Right lobe of liver (tissue), 6 donors: ENCODE data around the gene MYO3B. TPM values are rescaled to one million over a fixed set of nuclear protein-coding genes. Genes with fewer than 3 reads are reported as not detected.

ENCODE experiments used
- ATAC-seq, 4 donors: fragments of 200-7000 bp; cut with Tn5 transposase; one replicate each; pipeline ENCODE4 v1.9.1; 2020; ENCODE audit warnings: mild to moderate bottlenecking in 4 of 4, moderate library complexity in 4 of 4
- DNase-seq, 3 donors: peaks; one replicate each; pipeline ENCODE4 v3.0.0-alpha.2; 2020
- H3K27ac ChIP-seq, 3 donors: fragments of 200-600 bp; one replicate each; pipeline ENCODE4 v1.8.0; 2022
- H3K27me3 ChIP-seq, 2 donors: fragments of 200-600 bp; one replicate each; pipeline ENCODE4 v1.8.0; 2022
- H3K36me3 ChIP-seq, 4 donors: fragments of 200-600 bp; sonication (generic) in 1 of 4; one replicate each; pipeline versions ENCODE4 v1.5.1 to v1.8.0; 2017 to 2022; ENCODE audit warnings: control low read depth in 1 of 4
- H3K4me1 ChIP-seq, 4 donors: fragments of 200-600 bp; sonication (generic) in 1 of 4; one replicate each; pipeline versions ENCODE4 v1.5.1 to v1.8.0; 2017 to 2022; ENCODE audit warnings: control low read depth in 1 of 4
- H3K4me3 ChIP-seq, 3 donors: fragments of 200-600 bp; one replicate each; pipeline ENCODE4 v1.8.0; 2022
- H3K9me3 ChIP-seq, 4 donors: fragments of 200-600 bp; sonication (generic) in 1 of 4; one replicate each; pipeline versions ENCODE4 v1.5.1 to v1.8.0; 2017 to 2022; ENCODE audit warnings: control low read depth in 1 of 4
- POLR2A ChIP-seq: fragments of 450-650 bp; IDR thresholded peaks from one replicate; pipeline ENCODE4 v1.6.1; 2017; ENCODE audit warnings: antibody characterized with exemption, mild to moderate bottlenecking
- WGBS: methylation state at CpG from one replicate; pipeline ENCODE4 v1.1.6; 2018; ENCODE audit warnings: low coverage, low lambda C conversion rate; ENCODE audit not compliant: insufficient coverage; ENCODE audit errors: missing lambda C conversion rate; 5-methylcytosine and 5-hydroxymethylcytosine counted together
- intact Hi-C, 2 donors: fragments of 100-400 bp; cut with DNase I; formaldehyde crosslinking; loops; one replicate each; pipeline versions ENCODE4 v1.11.2 to v1.14.1; 2022
- total RNA-seq, 6 experiments: library from RNA; depleted of rRNA in 2 of 6; stranded (reverse); fragments of >200 nt in 2 of 6; fragmentation: NEBNext Ultra II Directional in 3 of 6; extraction: Animal tissue kit (Norgen Biotek cat#: 25700) in 3 of 6; gene quantifications; one replicate each; pipeline versions ENCODE4 v1.1.0 to v1.2.4, GENCODE V29; 2016 to 2023
- TF ChIP-seq, protein P1 (sequence below), 4 donors: fragments of 200-600 bp in 3 of 4; fragments of 450-650 bp in 1 of 4; IDR thresholded peaks; one replicate each; pipeline versions ENCODE4 v1.5.1 to v1.8.0; 2016 to 2022; ENCODE audit warnings: antibody characterized with exemption in 4 of 4, mild to moderate bottlenecking in 2 of 4
- donor health status: DM: no; HTN: yes; CAD: no.
- donor health status: DM: no; HTN: no; CAD: no.
- donor health status: DM: no; HTN: no; CAD: no.
- donor health status: DM: no; HTN: yes; CAD: no.
- donor health status: DM: no; HTN: yes; CAD: no.

Gene MYO3B
- total RNA-seq, 6 experiments from 2014 or later: 0.18 to 0.25 TPM; not detected in 4

DNA sequence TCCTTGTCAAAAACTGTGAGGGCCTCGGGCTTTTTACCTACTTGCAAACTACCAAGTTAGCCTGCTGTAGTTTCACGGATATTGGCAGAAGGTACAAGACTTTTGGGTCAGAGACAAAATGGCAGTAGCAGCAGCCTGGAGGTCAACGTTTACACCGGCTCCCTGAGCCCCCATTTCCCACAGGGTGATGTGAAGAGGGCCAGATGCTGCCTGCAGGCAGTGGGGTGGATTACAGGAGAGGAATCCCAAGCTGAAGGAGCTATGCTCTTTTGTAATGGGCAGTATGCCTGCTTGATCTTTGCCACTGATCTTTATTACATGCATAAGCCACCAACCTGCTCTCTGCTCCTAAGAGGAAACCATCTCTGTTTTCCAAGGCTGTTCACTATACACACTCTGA is 507.6 kb downstream of the MYO3B start:
- TF ChIP-seq POLR2A: no peak
- TF ChIP-seq, protein P1, sequence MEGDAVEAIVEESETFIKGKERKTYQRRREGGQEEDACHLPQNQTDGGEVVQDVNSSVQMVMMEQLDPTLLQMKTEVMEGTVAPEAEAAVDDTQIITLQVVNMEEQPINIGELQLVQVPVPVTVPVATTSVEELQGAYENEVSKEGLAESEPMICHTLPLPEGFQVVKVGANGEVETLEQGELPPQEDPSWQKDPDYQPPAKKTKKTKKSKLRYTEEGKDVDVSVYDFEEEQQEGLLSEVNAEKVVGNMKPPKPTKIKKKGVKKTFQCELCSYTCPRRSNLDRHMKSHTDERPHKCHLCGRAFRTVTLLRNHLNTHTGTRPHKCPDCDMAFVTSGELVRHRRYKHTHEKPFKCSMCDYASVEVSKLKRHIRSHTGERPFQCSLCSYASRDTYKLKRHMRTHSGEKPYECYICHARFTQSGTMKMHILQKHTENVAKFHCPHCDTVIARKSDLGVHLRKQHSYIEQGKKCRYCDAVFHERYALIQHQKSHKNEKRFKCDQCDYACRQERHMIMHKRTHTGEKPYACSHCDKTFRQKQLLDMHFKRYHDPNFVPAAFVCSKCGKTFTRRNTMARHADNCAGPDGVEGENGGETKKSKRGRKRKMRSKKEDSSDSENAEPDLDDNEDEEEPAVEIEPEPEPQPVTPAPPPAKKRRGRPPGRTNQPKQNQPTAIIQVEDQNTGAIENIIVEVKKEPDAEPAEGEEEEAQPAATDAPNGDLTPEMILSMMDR (IDR thresholded peaks at IDR 0.05): no peak
- WGBS: 40% methylated on average over 4 of the region's 4 CpGs
- H3K4me1 ChIP-seq: no peaks in the 10 kb centered on the region
- H3K4me3 ChIP-seq: no peak overlapping the region
- no peak overlapping the region for H3K27ac ChIP-seq
- DNase-seq: no peak
- no peaks in the 10 kb centered on the region for H3K9me3 ChIP-seq
- ATAC-seq: no peak
- intact Hi-C loops: no loop called here
- no peaks in the 10 kb centered on the region for H3K36me3 ChIP-seq
- H3K27me3 ChIP-seq: no peaks in the 10 kb centered on the region

DNA sequence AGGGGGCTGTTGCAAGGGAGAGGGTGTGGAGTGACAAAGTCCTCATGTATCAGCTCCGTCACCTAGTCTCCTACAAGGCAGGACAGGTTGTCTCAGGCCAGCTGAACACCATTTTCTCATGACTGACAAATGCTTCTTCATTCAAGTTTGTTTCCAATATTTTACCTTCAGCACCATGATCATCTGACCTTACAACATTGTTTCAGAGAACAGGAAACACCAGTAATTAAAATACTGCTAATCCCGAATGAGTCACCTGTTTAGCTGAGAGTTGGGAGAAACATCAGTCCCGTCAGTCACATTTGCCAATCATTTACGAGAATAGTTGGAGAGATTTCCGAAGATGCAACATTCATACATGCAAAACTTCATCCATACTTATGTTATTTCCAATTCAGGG is 511.5 kb downstream of the MYO3B start:
- DNase-seq (no peak), ATAC-seq (no peak)
- TF ChIP-seq POLR2A: no peak
- TF ChIP-seq, protein P1 (IDR thresholded peaks at IDR 0.05): no peak
- H3K9me3 ChIP-seq: no peaks in the 10 kb centered on the region
- no peaks in the 10 kb centered on the region for H3K27me3 ChIP-seq
- no peaks in the 10 kb centered on the region for H3K36me3 ChIP-seq
- intact Hi-C loops: no loop called here
- 72% methylated on average over 4 of the region's 5 CpGs for WGBS
- no peak overlapping the region for H3K4me3 ChIP-seq
- H3K4me1 ChIP-seq: no peaks in the 10 kb centered on the region
- no peak overlapping the region for H3K27ac ChIP-seq

DNA sequence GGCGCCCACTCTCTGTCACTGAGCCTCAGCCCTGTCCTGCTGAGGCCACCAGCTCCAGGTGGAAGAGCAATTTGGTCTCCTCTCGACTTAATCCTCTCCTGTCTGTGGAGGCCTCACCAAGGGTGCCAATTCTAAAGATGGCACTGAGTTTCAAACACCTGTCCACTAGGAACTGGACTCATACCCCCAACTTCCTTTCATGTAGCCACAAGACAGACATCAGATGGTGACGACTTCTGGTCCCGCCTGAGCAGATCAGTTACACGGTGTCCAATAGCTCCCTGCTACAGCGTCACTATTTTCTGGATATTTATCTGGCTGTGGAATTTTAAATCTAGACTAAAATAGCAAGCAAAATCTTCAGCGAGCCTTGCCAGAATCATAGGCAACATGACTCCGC is 512.7 kb downstream of the MYO3B start:
- Histone ChIP-seq H3K27ac (no peak overlapping the region), H3K4me3 (no peak overlapping the region), H3K4me1 (no peaks in the 10 kb centered on the region), H3K27me3 (no peaks in the 10 kb centered on the region), H3K36me3 (no peaks in the 10 kb centered on the region), H3K9me3 (no peaks in the 10 kb centered on the region)
- TF ChIP-seq, protein P1 (IDR thresholded peaks at IDR 0.05): no peak
- TF ChIP-seq POLR2A: no peak
- intact Hi-C loops: no loop called here
- WGBS: 71% methylated on average over 7 of the region's 8 CpGs
- ATAC-seq (no peak), DNase-seq (no peak)

DNA sequence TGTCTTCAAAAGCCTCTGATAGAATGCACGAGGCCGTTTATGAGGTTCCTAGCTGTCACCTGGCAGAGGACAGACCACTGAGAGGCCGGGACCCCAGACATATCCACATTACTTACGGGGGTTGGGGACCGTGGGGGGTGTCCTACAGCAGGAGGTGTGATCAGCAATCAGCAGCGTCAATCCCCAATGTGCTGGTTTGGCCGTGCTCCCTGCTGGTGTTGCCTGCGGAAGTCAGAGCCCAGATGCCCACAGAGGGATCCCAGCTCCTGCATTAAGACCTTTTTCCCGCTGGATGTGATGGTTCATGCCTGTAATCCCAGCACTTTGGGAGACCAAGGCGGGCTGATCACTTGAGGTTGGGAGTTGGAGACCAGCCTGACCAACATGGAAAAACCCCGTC is 516.4 kb downstream of the MYO3B start:
- no peaks in the 10 kb centered on the region for H3K36me3 ChIP-seq
- no peak for TF ChIP-seq POLR2A
- TF ChIP-seq, protein P1 (IDR thresholded peaks at IDR 0.05): no peak
- H3K27ac ChIP-seq: no peak overlapping the region
- no peak for DNase-seq
- intact Hi-C loops: no loop called here
- H3K9me3 ChIP-seq: no peaks in the 10 kb centered on the region
- H3K4me3 ChIP-seq: no peak overlapping the region
- H3K27me3 ChIP-seq: no peaks in the 10 kb centered on the region
- WGBS: 67% methylated on average over 8 of the region's 11 CpGs
- ATAC-seq: no peak
- H3K4me1 ChIP-seq: no peaks in the 10 kb centered on the region
